Inferior parietal cortex (tissue), 1 donor: Measurements from ENCODE around the gene TMEM39B.
"Not testable (repeated sequence)": the region's sequence is repeated elsewhere in the genome, so short reads cannot be mapped to it uniquely, and the experiment has no call there.

ENCODE experiments used
- DNase-seq: peaks from one replicate; pipeline ENCODE4 v3.0.0-alpha.2; 2016; ENCODE audit errors: extremely low spot score

The TMEM39B gene

DNA sequence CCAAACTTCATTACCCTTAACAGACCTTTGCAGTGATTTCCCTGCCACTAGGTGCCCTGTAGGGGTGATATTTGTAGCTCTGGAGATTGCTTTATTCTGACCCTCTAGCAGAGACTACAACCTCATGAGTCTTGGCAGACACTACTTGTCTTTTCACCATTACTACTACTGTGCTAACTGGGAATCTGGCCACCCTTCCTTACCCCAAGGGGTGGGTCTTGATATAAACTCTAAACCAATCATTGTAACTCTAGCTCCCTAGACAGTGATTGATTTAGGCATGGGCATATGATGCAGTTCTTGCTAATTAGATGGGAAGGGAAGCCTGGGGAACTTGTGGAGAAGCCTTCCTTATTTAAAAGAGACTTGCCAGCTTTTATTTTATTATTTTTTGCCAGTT lies 39.0 kb downstream of the TMEM39B start:
- DNase-seq: no peak

DNA sequence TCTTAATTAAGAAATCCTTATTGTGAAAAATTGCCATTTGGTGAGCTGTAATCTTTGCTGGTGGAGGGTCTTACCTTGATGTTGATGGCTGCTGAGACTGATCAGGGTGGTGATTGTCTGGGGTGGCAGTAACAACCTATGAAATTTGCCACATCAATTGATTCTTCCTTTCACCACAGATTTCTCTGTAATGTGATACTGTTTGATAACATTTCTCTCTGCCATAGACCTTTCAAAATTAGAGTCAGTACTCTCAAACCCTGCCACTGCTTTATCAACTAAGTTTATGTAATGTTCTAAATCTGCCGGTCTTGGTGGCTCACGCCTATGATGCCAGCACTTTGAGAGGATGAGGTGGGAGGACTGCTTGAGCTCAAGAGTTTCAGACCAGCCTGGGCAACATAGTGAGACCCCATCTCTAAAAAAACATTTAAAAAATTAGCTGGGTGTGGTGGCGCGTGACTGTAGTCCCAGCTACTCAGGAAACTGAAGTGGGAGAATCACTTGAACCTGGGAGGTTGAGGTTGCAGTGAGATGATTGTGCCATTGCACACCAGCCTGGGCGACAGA lies 40.2 kb downstream of the TMEM39B start:
- DNase-seq: no peak

DNA sequence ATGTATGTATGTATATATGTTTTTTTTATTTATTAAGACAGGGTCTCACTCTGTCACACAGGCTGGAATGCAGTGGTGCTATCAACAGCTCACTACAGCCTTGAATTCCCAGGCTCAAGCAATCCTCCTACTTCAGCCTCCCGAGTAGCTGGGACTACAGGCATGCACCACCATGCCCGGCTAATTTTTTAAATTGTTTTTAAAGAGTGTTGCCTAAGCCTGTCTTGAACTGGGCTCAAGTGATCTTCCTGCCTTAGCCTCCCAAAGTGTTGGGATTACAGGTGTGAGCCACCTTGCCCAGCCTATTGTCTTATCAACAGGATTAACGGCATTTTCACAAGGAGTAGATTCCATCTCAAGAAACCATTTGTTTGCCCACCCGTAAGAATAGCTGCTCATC lies 40.7 kb downstream of the TMEM39B start:
- not testable (repeated sequence) for DNase-seq

DNA sequence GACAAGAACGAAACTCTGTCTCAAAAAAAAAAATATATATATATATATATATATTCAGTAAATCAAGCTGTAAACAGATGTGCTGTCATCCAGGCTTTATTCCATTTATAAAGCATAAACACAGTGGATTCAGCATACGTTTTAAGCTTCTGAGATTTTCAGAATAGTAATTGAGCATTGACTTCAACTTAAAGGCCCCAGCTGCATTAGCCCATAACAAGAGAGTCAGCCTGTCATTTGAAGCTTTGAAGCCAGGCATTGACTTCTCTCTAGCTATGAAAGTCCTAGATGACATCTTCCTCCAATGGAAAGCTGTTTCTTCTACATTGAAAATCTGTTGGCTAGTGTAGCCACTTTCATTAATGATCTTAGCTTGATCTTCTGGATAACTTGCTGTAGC lies 41.7 kb downstream of the TMEM39B start:
- DNase-seq: no peak

DNA sequence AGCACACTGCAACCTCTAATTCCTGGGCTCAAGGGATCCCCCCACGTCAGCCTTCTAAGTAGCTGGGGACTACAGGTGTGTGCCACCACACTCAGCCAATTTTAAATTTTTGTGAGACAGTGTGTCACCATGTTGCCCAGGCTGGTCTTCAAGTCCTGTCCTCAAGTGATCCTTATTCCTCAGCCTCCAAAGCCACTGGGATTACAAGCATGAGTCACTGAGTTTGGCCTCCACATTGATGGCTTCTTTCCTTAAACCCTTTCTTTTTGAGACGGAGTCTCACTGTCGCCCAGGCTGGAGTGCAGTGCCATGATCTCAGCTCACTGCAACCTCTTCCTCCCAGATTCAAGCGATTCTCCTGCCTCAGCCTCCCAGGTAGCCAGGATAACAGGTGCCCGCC lies 42.8 kb downstream of the TMEM39B start:
- no peak for DNase-seq

DNA sequence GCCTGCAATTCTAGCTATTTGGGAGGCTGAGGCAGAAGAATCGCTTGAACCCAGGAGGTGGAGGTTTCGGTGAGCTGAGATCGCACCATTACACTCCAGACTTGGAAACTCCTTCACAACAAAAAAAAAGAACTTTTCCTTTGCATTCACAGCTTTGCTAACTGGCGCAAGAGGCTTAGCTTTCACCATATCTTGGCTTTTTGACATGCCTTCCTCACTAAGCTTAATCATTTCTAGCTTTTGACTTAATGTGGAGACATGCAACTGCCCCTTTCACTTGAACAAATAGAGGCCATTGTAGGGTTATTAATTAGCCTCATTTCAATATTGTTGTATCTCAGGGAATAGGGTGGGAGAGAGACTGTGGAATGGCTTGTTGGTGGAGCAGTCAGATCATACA lies 43.8 kb downstream of the TMEM39B start:
- DNase-seq: no peak

DNA sequence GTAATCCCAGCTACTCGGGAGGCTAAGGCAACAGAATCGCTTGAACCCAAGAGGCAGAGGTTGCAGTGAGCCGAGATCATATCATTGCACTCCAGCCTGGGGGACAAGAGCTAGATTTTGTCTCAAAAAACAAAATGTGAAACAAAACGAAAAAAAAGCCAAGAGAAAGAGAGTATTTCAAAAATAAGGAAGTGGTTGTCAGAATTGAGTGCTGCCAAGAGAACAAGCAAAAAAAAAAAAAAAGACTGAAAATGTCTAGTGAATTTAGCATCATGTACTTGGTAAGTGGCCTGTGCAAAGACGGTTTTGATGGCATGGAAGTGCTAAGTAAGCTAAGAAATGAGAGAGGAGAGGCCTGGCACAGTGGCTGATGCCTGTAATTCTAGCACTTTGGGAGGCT lies 49.4 kb downstream of the TMEM39B start:
- DNase-seq: no peak

DNA sequence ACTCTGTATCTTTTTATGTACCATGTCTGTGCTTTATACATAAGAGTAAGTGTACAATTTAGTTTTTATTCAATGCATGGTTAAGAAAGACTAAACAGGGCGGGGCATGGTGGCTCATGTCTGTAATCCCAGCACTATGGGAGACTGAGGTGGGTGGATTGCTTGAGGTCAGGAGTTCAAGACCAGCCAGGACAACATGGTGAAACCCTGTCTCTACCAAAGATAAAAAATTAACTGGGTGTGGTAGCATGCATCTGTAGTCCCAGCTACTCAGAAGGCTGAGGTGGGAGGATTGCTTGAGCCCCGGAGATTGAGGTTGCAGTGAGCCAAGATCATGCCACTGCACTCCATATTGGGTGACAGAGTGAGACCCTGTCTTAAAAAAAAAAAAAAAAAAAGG lies 50.6 kb downstream of the TMEM39B start:
- not testable (repeated sequence) for DNase-seq

DNA sequence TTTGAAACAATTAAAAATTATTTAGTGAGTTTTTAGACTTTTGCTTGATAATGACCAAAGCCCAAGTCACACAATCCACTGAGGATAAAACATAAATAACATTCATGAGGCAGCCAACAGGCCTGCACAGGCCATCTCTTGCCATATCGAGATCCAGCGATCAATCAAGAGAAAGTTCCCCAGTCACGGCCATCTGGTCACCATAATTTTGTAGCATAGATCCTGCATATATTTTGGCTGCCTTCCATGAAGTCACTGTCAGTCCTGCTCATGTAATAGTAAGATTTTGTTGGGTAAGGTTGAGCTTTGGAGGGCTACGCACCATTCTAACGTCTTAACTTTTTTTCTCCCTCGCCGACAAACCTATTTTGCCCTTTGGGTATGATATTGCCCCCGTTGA lies 52.6 kb downstream of the TMEM39B start:
- no peak for DNase-seq

DNA sequence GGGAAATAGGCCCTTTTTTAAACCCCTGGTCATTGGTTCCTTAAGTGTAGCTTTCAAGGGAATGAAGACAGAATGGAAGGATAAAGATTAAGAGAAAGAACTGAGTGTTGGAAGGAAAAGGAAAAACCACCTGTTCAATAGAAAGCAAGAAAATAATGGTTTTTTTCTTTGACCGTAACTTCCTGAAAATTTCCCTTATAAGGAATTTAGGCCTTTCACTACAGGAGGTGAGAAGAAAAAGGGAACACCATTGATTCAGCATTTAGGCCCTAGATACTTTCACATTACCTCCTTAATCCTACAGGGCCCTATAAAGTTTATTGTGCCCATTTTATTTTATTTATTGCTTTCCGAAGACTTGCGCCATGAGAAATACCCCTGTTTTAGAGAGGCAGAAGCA lies 54.0 kb downstream of the TMEM39B start:
- no peak for DNase-seq

DNA sequence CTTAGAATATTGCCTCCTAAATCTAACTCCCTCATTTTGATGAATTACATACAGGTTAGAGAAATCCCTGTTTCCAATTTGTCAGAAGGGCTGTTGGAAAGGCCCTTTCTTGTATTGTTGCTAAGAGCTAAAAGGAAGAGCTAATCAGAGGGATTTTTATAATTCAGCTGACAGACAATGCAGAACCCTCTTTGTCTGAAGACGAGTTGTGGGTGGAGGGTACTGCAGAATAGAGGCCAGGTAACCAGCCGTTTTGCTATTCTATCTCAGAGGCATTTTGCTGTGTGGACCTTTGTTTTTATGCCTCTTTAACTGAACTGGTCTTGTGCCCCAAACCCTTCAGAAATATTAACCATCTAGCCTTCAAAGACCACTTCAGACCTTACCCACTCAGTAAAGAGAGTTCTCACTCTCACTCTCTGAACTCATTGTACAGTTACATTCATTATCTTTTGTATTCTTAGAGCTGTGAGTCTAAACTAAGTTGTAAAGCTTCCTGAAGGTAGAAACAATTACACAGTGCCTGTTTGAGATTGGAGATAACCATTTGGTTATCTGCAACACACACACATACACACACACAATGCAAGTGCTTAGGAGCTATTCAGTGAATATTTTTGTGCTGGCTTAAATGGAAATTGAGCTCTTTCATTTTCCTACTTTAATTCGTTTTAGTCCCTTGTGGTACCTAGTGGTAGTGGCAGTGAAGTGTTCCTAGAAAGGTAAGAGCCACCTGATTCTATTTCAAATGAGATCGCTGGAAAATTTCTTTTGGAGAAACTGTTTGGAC lies 54.9 kb downstream of the TMEM39B start:
- DNase-seq: no peak

DNA sequence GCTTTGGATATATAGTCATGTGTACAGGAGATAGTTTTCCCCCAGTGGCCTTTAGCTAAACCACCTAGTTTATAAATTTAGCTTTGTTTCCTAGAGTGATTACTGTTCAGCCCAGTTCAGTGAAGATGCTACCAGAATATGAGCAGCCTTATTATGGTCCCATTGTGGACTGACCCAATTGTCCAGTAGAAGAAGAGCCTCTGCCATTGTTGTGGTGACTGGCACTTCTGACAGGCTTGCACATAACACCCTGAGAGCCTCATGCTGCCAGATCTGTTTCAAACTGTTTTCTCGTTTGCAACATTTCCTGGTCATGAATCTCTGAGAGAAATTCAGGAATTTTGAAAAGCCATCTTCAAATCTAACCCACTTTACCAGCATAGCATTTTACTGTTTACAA lies 55.7 kb downstream of the TMEM39B start:
- DNase-seq: no peak

DNA sequence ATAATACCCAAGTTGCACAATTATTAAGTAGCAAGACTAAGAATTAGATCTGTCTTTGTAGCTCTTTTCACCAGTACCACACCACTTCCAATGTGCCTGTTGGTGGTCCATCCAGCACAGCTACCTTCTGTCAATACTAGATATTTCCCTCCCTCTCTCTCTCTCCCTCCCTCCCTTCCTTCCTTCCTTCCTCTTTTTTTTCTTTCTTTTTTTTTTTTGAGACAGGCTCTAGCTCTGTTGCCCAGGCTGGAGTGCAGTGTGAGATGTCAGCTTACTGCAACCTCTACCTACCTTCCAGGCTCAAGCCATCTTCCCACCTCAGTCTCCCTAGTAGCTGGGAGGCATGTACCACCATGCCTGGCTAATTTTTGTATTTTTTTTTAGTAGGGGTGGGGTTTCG lies 56.2 kb downstream of the TMEM39B start:
- DNase-seq: no peak

DNA sequence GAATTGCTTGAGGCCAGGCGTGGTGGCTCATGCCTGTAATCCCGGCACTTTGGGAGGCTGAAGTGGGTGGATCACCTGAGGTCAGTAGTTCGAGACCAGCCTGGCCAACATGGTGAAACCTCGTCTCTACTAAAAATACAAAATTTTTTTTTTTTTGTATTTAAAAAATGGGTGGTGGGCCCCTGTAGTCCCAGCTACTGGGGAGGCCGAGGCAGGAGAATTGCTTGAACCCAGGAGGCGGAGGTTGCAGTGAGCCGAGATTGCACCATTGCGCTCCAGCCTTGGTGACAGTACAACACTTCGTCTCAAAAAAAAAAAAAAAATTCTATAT lies 61.2 kb downstream of the TMEM39B start:
- DNase-seq: not testable (repeated sequence)

DNA sequence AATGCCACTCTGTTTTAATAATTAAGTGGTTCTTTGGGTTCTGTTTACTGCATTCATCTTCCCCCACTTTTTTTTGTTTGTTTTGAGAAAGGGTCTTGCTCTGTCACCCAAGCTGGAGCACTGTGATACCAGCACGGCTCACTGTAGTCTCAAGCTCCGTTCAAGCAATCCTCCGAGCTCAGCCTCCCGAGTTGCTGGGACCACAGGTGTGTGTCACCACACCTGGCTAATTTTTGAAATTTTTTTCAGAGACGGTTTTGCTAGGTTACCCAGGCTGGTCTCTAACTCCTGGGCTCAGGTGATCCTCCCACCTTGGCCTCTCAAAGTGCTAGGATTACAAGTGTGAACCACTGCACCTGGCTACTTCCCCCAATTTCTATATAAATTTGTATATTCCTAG lies 64.4 kb downstream of the TMEM39B start:
- no peak for DNase-seq

DNA sequence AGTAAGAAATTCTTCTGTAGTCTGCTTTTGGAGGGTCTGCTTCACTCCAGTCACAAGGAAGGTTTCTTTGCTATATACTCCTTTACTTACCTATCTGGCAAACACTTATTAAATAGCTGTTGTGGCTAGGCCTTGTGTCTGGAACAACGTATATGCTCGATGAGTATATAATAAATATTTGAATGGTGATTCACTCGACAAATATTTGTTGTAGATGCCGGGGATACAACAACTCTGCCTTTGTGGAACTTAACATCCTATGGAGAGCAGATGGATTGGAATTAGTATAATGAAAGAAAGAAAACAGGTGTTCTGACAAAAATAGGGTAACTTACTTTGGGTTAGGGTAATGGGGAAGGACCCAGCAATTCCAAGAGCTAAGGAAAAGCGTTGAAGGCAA lies 66.2 kb downstream of the TMEM39B start:
- no peak for DNase-seq

DNA sequence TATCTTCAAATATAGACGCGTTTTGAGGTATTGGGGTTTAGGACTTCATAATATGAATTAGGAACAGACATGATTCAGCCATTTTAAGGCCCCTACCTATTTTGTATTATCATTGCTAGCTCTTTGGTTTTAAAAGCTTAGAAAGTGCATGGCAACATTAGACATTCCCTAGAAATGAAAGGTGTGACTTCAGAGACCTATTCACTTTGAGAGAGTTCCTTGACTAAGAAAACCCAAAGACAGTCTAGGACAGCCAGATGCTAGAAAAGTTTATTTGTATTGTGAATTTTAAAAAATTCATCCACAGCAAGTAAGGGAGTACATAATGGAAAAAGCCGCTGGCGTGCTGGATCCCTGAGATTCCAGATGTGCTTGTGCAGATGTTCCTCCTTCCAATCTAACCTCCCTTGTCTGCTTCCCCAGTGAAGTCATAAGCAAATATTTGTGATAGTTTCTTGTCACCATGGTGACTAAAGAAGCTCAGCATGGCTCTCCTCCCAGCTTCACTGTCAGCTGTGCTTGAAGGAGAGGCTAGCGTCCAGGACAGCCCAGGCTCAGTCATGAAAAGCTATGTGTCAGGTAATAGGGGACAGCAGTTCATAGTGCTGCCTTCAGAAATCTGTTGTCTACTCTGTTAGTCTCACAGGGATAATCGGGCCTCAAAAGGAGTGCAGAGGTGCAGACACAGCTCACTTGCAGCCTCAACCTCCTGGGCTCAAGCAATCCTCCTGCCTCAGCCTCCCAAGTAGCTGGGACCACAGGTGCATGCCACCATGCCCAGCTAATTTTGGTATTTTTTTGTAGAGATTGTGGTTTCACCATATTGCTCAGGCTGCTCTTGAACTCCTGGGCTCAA lies 69.9 kb downstream of the TMEM39B start:
- no peak for DNase-seq

DNA sequence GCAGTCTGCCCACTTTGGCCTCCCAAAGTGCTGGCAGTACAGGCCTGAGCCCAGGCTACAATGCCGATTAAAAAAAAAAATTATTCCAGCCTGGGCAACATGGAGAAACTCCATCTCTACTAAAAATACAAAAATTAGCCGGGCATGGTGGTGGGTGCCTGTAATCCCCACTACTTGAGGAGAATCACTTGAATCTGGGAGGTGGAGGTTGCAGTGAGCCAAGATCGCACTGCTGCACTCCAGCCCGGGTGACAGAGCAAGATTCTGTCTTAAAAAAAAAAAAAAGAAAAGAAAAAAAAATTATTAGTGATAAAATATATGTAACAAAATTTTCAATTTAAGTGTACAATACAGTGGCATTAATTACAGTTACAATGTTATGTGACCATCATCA lies 70.6 kb downstream of the TMEM39B start:
- DNase-seq: not testable (repeated sequence)

DNA sequence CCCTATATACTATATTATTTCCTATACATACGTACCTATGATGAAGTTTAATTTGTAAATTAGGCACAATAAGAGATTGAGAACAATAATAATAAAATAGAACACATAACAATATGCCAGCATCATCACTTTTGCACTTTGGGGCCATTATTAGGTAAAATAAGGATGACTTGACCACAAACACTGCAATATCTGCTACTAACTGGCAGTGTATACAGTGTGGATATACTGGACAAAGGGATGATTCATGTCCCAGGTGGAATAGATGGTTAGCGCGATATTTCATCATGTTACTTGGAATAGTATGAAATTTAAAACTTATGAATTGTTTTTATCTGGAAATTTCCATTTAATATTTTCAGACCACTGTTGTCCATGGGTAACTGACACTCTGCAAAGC lies 71.3 kb downstream of the TMEM39B start:
- no peak for DNase-seq

DNA sequence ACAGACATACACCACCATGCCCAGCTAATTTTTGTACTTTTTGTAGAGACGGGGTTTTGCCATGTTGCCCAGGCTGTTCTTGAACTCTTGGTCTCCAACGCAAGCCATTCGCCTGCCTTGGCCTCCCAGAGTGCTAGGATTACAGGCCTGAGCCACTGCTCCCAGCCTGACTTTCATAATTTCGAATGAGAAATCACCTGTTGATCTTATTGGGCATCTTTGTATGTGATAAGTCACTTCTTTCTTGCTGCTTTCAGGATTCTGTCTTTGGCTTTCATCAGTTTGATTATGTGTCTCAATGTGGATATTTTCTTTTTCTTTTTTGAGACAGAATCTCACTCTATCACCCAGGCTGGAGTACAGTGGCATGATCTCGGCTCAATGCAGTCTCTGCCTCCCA lies 75.1 kb downstream of the TMEM39B start:
- not testable (repeated sequence) for DNase-seq

DNA sequence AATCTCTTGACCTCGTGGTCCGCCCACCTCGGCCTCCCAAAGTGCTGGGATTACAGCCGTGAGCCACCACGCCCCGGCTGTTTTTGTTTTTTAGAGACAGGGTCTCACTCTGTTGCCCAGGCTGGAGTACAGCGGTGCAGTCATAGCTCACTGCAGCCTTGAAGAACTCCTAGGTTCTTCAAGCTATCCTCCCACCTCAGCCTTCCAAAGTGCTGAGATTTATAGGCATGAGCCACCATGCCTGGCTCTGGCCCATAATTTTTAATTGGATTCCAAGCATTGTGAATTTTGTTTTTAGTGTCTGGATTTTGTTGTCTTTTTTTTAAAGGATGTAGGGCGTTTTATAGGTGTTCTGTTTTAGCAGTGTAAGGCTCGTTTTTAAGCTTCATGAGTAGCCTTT lies 78.1 kb downstream of the TMEM39B start:
- DNase-seq: no peak

DNA sequence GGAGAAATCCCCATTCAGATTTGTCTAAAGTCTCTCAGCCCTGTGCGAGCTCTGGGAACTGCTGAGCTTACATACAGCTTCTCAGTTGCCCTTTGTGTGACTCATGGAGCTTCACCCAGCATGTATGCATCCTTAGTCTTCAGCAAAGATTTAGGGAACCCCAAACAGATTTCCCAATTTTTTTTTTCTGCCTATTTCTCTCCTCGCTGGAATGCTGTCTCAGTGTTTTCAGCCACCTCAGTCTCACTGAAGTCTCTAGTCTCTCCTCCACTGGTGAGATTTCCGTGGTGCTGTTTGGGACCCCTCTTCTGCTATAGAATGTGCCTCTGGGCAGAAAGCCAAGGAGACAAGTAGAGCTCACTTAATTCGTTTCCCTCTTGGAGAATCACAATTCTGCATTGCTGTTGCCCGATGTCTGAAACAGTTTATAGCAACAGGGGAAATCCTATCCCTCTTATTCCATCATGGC lies 78.6 kb downstream of the TMEM39B start:
- no peak for DNase-seq
